HTERT RPE-1 (cell line): ENCODE results near the gene SCN1B.
"Not testable (repeated sequence)": the region's sequence is repeated elsewhere in the genome, so short reads cannot be mapped to it uniquely, and the experiment has no call there.

Experiments used
- in situ Hi-C: fragments of 300-500 bp; cut with MboI; formaldehyde crosslinking; loops from 4 replicates; pipeline ENCODE4 v1.14.3; 2020; ENCODE audit warnings: low sequenced_read_pairs

SCN1B gene

DNA sequence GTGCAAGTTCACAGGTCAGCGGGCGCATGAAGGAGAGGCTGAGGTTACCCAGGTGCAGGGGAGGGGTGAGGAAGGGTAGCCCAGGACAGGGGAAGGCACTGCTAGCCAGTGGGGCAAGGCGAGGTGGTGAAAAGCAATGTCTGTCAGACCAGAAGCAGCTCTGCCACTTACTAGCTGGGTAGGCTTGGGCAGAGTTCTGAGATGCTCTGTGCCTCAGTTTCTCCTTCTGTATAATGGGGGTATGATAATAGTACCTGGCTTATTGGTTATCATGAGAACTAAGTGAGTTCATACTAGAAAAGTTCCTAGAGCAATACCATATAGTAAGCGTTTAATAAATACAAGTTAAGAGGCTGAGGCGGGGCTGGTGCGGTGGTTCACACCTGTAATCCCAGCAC is 14.3 kb upstream of the SCN1B start:
- in situ Hi-C loops, result no loop called here

DNA sequence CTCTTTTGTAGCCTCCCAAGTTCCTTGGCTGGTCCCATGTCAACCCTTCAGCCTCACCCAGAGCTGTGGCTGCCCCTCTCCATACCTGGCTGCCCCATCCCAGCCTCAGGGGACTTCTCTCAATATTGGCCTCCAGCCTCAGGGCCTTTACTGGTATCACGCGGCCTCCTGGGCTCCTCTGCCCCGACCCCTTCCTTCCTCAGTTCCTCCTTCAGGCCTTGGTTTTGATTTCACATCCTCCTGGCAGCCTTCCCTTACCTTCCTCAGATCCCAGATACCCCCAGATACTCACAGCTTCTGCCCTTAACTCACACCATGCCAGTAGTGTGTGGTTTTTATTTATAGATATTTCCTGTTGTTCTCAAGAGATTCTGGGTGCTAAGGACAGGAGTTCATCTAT is 12.8 kb upstream of the SCN1B start:
- in situ Hi-C loops, result no loop called here

DNA sequence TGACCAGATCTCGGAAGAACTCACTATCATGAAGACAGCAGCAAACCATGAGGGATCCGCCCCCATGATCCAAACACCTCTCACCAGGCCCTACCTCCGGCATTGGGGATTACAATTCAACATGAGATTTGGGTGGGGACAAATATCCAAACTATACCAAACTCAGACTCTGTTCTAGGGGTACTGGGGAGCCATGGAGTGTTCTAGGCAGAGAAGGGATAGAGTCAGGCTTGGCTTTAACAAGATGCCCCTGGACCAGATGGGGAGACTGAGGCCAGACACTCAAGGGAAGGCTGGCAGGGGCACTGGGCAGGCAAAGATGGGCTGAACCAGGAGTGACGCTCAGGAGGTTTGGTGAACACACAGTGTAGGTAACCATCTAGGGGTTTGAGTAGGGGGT is 11.9 kb upstream of the SCN1B start:
- in situ Hi-C loops, result no loop called here

DNA sequence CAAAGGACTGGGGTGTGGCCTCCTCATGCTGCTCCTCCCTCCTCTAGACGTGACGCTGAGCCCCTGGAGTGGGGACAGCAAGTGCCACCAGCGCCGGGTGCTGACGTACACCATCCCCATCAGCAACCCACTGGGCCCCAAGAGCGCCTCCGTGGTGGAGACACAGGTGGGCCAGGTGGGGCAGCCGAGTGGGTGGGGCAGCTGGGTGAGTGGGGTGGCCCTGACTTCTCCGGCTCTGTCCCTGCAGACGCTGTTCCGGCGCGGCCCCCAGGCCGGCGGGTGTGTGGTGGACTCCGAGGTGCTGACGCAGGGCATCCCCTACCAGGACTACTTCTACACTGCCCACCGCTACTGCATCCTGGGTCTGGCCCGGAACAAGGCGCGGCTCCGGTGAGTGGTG is 11.1 kb upstream of the SCN1B start:
- in situ Hi-C loops, result no loop called here

DNA sequence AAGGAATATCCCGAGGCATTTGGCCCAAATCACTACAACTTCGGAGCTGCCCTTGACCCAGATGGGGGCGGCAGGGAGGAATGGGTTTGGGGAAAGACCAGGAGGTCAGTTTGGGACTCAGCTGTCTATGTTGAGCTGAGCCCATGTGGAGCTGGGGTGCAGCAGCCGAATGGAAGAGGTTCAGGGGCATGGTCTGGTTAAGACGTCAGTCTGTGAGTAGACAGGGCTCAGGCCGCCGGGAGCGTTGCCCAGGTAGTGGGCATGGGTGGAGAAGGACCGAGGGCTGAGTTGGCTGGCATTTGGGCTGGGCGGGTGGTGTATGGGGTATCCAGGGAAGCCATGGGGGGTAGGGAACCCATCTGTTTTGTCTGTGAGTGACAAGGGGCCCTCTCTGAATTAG is 9.3 kb upstream of the SCN1B start:
- in situ Hi-C loops, result no loop called here

DNA sequence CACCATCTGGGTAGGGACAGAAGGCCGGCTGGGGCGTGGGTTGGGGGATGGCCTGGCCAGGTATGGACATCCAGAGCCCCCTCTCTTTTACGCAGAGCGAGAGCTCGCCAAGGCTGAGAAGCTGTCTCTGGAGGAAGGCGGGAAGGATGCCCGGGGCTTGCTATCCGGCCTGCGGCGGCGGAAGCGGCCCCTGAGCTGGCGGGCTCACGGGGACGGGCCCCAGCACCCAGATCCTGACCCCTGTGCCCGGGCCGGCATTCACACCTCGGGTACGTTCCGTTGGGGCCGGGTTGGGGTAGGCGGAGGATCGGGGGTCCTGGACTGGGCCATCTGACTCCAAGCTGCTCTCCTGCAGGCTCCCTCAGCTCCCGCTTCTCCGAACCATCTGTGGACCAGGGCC is 8.7 kb upstream of the SCN1B start:
- in situ Hi-C loops, result no loop called here

DNA sequence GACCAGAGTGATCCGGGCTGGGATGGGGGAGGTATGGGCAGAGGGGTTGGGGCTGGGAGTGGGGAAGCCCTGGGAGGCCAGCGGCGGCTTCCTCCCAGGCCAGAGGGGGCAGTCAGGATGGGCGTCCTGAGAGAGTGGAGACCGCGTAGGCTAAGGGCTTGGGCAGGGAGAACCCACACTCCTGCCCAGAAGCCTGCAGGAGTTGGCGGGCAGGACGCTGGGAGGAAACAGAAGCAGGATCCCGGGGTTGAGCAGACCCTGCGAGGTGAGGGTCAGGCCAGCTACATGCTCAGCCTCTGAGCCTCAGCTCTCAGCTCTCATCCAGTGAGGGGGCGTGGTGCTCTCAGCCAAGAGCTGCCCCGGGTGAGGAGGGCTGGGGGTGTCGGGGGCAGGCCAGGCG is 7.8 kb upstream of the SCN1B start:
- in situ Hi-C loops, result no loop called here

DNA sequence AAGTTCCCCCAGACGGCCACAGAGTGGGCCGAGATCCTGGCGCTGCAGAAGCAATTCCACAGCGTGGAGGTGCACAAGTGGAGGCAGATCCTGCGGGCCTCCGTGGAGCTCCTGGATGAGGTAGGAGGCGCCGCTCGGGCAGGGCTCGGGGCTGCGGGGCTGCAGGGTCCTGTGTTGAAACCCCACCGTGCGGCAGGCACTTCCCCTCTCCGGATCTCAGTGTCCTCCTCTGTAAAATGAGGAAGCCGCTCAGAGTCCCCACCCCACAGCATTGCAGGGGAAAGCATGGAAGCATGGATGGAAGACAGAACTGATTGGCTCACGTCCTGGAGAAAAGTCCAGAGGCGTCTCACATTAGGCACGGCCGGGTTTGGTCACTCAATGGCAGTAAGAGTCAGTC is 6.8 kb upstream of the SCN1B start:
- in situ Hi-C loops, result no loop called here

DNA sequence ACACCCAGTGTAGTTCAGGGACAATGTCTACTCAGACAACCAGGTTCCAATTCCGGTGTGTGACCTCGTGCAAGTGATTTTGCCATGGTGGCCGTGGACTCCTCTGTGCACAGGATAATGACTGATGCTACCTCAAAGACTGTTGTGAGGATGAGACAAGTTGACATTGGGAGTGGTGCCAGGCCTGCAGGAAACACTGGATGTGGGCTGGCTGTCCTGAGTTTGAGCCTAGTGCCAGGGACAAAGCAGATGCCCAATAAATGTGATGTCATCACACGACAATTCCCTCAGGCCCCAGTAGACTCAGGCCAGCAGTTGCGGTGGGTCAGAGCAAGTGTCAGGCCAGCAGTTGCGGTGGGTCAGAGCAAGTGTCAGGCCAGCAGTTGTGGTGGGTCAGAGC is 6.2 kb upstream of the SCN1B start:
- in situ Hi-C loops, result no loop called here

DNA sequence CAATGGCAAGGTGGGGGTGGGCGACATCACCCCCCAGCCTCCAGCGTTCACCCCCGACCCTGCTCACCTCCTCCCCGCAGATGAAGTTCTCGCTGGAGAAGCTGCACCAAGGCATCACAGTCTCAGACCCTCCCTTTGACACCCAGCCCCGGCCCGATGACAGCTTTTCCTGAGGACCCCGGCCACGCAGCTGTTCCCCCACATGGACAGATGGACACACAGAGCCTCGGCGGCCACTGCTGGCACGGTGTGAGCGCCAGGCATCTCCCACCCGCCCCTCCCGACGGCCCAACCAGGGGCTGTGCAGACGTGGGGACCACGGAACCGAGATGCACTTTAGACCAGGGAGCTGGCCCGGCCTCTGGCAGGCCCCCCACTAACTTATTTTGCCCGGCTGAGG is 4.3 kb upstream of the SCN1B start:
- in situ Hi-C loops, result no loop called here

DNA sequence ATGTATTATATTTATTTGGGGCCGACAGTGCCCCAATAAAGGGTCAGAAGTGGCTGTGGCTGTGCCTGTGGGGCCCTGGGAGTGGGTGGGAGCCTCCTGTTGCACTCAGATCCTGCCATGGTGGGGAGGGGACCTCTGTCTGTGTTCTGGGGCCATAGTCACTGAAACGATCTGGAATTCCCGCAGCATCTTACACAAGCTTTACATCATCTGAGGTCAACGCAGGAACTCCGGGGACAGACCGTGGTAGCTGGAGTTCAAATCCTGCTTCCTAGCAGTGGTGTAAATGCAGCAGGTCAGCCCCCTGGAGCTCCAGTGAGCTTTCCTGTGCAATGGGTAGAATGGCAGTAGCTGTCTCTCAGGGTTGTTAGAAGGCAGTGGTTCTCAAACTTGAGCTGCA is 3.9 kb upstream of the SCN1B start:
- in situ Hi-C loops, result no loop called here

DNA sequence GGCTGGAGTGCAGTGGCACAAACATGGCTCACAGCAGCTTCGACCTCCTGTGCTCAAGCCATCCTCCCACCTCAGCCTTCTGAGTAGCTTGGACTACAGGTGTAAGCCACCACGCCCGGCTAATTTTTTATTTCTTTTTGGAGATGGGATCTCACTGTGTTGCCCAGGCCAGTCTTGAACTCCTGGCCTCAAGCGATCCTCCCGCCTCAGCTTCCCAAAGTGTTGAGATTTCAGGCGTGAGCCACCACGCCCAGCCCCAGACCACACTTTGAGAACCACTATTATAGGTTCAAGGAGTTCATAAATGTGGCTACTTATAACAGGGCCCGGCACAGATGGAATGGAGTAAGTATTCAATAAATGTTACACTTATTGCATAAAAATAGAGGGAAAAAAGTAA is 3.3 kb upstream of the SCN1B start:
- in situ Hi-C loops, result no loop called here

DNA sequence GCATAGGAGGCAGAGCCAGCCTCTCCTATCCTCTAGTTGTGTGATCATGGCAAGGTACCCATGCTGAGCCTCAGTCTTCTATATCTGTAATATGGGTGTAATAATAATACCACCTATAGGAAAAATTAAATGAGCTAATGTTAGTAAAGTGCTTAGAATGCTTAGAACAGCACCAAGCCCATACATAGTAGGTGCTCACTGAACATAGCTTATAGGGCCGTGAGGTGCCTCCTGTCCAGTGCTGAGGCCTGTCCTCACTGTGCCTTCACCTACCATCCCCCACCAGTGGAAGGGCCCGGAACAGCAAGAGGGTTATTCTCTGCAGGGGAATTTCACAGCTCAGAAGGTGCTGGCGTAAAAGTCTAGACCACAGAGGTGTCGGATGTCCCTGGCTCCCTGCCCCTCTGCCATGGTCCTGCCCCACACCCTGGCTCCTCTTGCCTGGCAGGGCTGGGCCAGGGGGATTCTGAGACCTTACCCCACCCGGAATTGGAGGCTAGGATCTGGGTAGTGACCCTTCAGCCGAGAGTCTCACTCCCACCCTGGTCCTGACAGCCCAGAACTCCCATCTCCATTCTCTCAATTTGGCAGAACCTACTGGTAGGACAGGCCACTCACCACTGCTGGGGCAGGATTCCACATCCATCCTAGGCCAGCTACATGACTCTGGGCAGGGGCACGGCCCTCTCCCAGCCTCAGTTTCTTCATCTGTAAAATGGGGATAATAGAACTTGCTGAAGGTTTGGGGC is 2.2 kb upstream of the SCN1B start:
- in situ Hi-C loops, result no loop called here

DNA sequence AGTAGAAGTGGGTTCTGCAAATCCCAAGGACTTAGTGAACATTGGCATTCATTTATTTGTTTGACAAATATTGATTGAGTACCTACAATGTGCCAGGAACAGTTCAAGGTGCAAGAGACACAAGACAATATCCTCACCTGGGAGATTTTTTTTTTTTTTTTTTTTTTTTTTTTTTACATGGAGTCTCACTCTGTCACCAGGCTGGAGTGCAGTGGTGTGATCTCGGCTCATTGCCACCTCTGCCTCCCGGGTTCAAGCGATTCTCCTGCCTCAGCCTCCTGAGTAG is 1.7 kb upstream of the SCN1B start:
- in situ Hi-C loops, result not testable (repeated sequence)

DNA sequence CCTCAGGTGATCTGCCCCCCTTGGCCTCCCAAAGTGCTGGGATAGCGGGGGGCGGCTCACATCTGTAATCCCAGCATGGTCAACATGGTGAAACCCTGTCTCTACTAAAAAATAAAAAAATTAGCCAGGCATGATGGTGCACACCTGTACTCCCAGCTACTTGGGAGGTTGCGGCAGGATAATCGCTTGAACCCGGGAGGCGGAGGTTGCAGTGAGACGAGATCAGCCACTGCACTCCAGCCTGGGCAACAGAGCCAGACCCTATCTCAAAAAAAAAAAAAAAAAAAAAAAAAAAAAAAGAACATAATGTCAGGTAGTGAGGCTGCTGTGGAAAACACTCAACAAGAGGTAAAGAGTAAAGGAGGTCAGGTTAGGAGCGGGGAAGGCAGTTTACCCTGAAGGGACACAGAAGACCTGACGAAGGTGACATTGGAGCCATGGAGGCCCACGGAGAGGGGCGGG is 964 bp upstream of the SCN1B start:
- in situ Hi-C loops, result not testable (repeated sequence)

DNA sequence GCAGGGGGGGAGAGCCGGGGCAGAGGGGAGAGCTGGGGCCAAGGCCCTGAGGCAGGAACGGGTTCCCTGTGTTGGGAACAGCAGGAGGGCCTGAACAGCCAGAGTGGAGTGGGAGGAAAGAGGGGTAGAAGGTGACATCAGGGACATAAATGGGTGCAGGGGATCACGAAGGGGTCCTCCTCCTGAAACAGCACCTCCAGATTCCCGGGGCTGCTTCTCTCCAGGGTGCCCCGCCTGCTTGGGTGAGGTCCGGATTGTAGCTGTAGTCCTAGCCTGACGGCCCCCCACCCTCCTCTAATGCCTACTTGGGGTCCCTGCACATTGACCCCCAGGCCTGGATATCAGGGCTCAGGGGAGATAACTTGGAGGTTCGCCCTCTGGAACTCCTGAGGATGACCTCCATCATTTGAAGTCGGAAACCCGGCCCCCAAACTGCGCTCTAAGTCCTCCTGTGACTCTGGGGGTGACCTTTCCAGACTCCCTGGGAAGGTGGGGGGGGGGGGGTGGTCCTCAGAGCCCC is 473 bp upstream of the SCN1B start:
- in situ Hi-C loops, result no loop called here

DNA sequence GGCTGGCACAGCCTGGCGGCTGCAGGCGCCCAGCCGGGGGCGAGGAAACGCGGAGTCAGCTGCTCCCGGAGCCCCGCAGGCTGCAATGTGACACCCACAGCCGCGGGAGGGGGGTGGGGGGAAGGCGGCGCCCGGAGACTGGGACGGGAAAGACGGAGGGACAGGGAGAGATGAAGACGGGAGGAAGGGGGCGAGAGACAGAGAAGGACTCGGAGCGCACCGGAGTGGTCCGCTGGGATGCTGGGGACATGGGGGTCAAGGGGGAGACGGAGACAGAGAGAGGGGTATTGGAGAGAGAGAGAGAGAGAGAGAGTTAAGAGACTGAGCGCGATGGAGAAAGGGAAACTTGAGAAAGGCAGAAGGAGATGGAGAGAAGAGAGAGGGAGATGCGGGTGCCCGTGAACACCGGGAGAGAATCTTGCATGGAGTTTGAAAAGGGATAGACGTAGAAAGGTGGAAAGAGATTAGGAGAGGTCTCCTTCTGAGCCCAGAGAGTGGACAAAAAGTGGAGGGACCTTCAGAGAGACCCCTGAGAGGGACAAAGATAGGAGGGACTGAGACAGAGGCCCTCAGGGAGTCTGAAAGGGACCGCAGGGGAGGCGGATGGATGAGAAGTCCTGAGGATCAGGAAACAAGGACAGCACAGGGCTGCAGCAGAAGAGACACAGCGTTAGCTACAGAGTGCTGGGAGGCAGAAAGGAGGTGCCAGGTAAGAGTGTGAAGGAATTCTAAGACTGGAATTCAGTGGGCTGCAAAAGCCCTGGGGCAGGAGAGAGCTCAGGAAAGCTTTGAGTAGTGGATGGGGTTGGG is 1.0 kb downstream of the SCN1B start:
- in situ Hi-C loops, result no loop called here

DNA sequence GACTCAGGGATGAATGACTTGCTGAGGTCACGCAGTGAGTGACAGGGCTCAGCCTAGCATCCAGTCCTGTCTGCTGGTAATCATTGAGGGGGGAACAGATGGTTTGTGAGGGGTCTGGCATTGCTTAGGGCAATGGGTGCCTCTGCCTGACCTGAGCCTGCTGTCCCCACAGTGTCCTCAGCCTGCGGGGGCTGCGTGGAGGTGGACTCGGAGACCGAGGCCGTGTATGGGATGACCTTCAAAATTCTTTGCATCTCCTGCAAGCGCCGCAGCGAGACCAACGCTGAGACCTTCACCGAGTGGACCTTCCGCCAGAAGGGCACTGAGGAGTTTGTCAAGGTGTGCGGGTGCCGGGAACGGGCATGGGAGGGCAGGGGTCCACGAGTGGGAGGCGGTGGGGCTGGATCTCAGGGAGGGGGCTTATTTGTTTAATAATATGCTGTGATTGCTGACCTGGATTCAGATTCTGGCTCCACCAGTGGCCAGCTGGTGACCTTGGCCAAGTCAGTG is 2.1 kb downstream of the SCN1B start:
- in situ Hi-C loops, result no loop called here

DNA sequence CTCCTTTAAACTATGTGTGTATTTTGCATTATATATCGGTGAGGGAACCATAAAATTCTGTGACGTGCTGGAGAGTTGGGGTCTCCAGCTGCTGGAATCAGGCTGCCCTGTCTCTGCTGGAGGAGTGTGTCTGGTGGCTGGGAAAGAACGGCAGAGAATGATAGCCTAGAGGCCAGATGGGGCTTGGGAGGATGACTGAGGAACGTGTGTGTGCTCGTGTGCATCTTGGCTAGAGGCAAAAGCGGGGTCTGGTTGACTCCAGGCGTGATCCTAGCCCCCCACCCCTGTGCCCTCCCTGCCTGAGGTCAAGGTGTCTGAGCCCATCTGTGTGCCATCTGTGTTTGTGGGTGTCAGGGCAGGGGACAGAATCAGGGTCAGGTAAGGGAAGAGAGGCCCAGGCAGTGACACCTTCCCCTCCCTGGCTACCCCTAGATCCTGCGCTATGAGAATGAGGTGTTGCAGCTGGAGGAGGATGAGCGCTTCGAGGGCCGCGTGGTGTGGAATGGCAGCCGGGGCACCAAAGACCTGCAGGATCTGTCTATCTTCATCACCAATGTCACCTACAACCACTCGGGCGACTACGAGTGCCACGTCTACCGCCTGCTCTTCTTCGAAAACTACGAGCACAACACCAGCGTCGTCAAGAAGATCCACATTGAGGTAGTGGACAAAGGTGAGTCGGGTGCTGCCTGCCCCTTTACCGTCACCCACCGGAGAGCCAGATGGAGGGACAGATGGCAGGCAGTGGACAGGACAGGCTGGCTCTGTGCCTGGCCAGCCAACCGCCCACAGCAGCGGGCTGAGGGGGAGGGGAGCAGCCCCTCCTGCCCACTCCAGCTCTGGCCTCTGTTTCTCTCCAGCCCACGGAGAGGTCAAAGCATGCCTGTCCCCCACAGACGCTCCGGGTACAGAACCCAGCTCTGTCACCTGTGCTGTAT is 3.1 kb downstream of the SCN1B start:
- in situ Hi-C loops, result no loop called here

DNA sequence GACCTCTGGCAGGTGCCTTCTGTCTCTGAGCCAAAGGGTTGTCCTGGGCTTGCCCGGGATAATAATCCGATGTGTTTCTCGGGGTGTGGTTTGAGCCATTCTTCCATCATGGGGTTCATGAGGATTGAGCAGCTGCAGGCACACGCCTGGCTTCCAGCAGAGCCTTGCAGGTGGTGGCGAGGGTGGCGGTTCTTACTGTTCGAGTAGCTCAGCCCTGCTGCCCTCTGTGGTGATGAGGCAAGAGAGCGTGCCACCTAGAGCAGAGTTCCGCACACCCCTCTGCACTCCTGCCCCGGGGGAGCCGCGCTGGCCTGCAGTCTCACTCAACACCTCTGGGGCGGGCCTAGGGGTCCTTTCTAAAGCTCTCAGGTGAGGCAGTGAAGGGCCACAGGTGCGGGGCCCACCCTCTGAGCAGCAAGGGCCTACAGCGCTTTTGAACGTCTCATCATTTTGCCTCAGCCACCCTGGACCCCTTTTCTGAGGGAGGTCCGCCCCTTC is 3.8 kb downstream of the SCN1B start:
- in situ Hi-C loops, result no loop called here
